ENCODE results near the gene DDI1.

DNA sequence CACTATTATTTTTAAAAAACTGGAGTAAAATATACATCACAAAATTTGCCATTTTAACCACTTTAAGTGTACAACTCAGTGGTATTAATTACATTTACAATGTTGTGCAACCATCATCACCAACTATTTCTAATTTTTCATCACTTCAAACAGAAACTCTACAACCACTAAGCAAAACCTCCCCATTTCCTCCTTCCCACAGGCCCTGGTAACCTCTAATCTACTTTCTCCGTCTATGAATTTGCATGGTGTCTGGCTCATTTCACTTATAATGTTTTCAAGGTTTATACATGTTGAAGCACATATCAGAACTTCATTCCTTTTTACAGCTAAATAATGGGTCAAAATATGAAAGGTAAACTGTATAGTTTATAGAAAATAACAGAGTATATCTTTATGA, 24.4 kb downstream of the DDI1 start:
- TF ChIP-seq POLR2A (IDR thresholded peaks at IDR 0.05) (no peak), CTCF (IDR thresholded peaks at IDR 0.05) (no peak)

All from heart left ventricle (tissue), 13 donors.